Neutrophil (primary cell): ENCODE data around the gene GGACT.

Experiments used
- H3K27ac ChIP-seq: fragments of 200-600 bp; sonication (generic); 2 replicates; pipeline ENCODE4 v1.5.1; 2016; ENCODE audit warnings: mild to moderate bottlenecking, moderate library complexity
- H3K27me3 ChIP-seq: fragments of 200-600 bp; sonication (generic); 2 replicates; pipeline ENCODE4 v1.6.0; 2016; ENCODE audit warnings: mild to moderate bottlenecking
- H3K36me3 ChIP-seq: fragments of 200-600 bp; sonication (generic); 2 replicates; pipeline ENCODE4 v1.5.1; 2017
- H3K4me1 ChIP-seq, 2 experiments: fragments of 200-600 bp in 1 of 2; sonication (generic) in 1 of 2; 1 replicate in 1 of 2; 2 replicates in 1 of 2; pipeline versions ENCODE4 v1.5.1 to v1.6.1; 2013 to 2016; ENCODE audit warnings: low read depth in 1 of 2, low read length in 1 of 2, mild to moderate bottlenecking in 1 of 2, moderate library complexity in 1 of 2; ENCODE audit not compliant: control insufficient read depth in 1 of 2, insufficient read depth in 1 of 2
- H3K4me3 ChIP-seq, 2 experiments: fragments of 200-600 bp in 1 of 2; sonication (generic) in 1 of 2; 1 replicate in 1 of 2; 2 replicates in 1 of 2; pipeline ENCODE4 v1.5.1; 2013 to 2016; ENCODE audit warnings: low read depth in 1 of 2, low read length in 1 of 2, mild to moderate bottlenecking in 1 of 2, moderate library complexity in 1 of 2
- H3K9me3 ChIP-seq: fragments of 200-600 bp; sonication (generic); 2 replicates; pipeline ENCODE4 v1.5.1; 2016
- TF ChIP-seq, protein P1 (sequence below): fragments of 200-600 bp; sonication (generic); IDR thresholded peaks from 2 replicates; pipeline ENCODE4 v1.5.1; 2016; ENCODE audit warnings: antibody characterized with exemption

The GGACT gene

DNA sequence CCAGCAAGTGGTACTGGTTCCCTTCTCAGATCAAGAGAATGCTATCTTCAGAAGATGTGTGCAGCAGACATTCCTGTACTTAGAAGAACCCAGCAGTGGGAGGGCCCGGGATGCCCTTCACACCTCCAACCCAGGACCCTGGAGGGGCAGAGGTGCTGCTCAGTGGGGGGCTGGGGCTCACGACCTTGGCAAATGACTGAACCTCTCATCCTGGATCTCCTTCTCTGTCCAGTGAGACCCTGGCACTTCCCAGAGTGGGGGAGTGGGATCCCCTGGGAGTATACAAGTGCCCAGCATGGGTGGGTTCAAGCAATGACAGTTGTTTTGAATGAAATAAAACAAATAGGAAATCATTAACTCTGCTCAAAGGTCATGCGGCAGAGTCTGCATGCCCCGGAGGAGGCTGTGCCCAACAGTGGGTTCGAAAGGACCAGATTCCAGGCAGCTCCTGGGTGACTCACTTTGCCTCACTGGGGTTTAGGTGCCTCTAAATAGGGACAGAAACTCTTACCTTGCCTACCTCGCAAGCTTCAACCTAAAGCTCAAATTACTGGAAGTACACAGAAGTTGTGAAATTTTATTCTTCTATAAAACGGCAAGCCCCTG is 26.9 kb downstream of the GGACT start:
- Histone ChIP-seq H3K9me3 (no peaks in the 10 kb centered on the region), H3K4me3 (no peak overlapping the region), H3K27ac (no peak overlapping the region), H3K4me1 (no peaks in the 10 kb centered on the region), H3K27me3 (no peaks in the 10 kb centered on the region), H3K36me3 (no peaks in the 10 kb centered on the region)
- TF ChIP-seq, protein P1, sequence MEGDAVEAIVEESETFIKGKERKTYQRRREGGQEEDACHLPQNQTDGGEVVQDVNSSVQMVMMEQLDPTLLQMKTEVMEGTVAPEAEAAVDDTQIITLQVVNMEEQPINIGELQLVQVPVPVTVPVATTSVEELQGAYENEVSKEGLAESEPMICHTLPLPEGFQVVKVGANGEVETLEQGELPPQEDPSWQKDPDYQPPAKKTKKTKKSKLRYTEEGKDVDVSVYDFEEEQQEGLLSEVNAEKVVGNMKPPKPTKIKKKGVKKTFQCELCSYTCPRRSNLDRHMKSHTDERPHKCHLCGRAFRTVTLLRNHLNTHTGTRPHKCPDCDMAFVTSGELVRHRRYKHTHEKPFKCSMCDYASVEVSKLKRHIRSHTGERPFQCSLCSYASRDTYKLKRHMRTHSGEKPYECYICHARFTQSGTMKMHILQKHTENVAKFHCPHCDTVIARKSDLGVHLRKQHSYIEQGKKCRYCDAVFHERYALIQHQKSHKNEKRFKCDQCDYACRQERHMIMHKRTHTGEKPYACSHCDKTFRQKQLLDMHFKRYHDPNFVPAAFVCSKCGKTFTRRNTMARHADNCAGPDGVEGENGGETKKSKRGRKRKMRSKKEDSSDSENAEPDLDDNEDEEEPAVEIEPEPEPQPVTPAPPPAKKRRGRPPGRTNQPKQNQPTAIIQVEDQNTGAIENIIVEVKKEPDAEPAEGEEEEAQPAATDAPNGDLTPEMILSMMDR, result no peak

DNA sequence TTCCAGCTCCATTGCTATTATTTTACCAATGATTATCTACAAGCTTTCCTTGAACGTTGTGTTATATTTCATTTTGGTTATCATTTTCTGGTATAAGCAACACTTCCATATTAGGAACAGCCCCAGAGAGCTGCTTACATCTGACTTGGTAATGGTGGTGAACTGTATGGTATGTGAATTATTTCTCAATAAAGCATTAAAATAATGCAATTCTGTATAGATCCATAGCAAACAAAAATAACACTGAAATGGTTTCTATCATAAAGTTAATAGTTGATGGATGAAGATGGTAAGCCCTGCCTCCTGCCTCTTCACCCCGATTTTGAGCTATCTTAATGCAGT is 27.5 kb downstream of the GGACT start:
- no peaks in the 10 kb centered on the region for H3K4me1 ChIP-seq
- H3K36me3 ChIP-seq, result no peaks in the 10 kb centered on the region
- H3K4me3 ChIP-seq, result no peak overlapping the region
- H3K27me3 ChIP-seq, result no peaks in the 10 kb centered on the region
- no peaks in the 10 kb centered on the region for H3K9me3 ChIP-seq
- TF ChIP-seq, protein P1, result no peak
- no peak overlapping the region for H3K27ac ChIP-seq

DNA sequence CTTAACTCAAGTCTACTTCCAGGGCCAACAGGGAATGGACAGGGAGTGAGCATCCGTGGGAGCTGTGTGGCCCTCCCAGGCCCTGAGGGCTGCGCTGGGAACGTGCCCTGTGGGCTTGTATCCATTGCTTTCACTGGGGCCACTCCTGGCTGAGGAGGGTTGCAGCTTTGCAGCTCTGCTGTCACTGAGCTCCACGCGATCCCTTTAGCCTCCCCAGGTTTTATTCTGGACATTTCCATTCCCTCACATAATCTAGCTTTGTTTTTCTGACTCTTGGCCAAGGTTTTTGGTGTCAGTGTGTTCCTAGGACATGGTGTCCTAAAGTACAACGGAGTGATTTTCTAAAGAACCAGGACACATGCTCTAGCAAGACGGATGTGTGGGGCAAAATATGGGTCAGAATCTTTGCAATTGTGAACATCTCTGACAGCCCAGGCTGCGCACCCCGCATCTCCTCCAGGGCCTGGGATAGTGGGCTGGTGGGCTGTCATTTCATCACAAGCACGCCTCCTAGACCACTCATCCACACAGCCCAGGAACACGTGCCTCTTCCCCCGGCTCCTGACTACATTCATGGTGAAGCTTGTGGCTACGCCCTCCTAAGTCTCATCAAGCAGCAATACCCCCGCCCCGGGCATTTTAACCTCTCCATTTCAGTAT is 28.0 kb downstream of the GGACT start:
- Histone ChIP-seq H3K9me3 (no peaks in the 10 kb centered on the region), H3K4me1 (no peaks in the 10 kb centered on the region), H3K4me3 (no peak overlapping the region), H3K36me3 (no peaks in the 10 kb centered on the region), H3K27ac (no peak overlapping the region), H3K27me3 (no peaks in the 10 kb centered on the region)
- TF ChIP-seq, protein P1, result no peak

DNA sequence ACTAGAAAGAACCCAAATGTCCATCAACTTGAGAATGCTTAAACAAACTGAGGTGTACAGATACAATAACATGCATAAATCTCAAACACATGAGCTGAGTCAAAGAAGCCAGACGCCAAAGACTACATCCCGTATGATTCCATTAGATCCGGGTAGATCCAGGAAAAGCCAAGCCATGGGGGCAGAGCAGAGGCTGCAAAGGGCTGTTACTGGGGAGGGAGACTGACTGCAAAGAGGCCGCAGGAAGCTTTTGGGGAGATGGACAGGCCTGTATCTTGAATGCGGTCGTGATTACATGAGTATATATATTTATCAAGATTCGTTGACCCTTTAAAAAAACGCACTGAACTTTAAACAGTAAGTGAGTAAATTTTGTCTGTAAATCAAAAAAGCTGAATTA is 28.7 kb downstream of the GGACT start:
- Histone ChIP-seq H3K36me3 (no peaks in the 10 kb centered on the region), H3K4me3 (no peak overlapping the region), H3K4me1 (no peaks in the 10 kb centered on the region), H3K27ac (no peak overlapping the region), H3K27me3 (no peaks in the 10 kb centered on the region), H3K9me3 (no peaks in the 10 kb centered on the region)
- TF ChIP-seq, protein P1, result no peak

DNA sequence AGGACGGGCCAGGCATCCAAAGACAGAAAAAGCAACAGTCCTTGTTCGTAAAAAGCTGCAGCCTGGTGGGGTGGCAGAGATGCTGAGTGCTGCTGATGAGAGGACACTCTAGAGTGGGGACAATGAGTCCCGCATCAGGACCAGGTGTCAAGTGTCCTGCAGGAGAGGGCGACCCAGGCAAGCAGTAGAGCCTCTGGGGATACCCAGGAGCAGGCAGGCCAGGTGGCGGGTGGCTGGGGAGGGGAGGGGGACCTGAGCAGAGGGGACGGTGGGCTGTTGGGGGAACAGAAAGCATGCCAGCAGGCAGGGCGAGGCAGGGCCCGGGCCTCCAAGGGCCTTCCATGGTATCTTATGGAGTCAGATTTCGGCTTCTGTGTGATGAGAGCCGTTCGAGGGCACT is 35.8 kb downstream of the GGACT start:
- H3K27ac ChIP-seq, result no peak overlapping the region
- no peaks in the 10 kb centered on the region for H3K36me3 ChIP-seq
- no peaks in the 10 kb centered on the region for H3K4me1 ChIP-seq
- TF ChIP-seq, protein P1, result no peak
- H3K9me3 ChIP-seq, result no peaks in the 10 kb centered on the region
- H3K27me3 ChIP-seq, result no peaks in the 10 kb centered on the region
- no peak overlapping the region for H3K4me3 ChIP-seq
